Type B pancreatic cell (in vitro differentiated cells): ENCODE data around the gene HOXB1. TPM values are rescaled to one million over a fixed set of nuclear protein-coding genes. Genes with fewer than 3 reads are reported as not detected.

Experiments
- DNase-seq: peaks from one replicate; pipeline ENCODE4 v3.0.0; 2021; ENCODE audit warnings: mixed read lengths; ENCODE audit not compliant: unreplicated experiment; ENCODE audit errors: extremely low spot score
- H3K27ac Mint-ChIP-seq: 2 replicates; pipeline ENCODE4 v1.8.0; 2021; ENCODE audit warnings: mild to moderate bottlenecking, mixed read lengths
- H3K27me3 Mint-ChIP-seq: 2 replicates; pipeline ENCODE4 v1.8.0; 2021; ENCODE audit warnings: mixed read lengths
- H3K36me3 Mint-ChIP-seq: 2 replicates; pipeline ENCODE4 v1.8.0; 2021; ENCODE audit warnings: mixed read lengths
- H3K4me1 Mint-ChIP-seq: one replicate; pipeline ENCODE4 v1.8.0; 2021; ENCODE audit warnings: mixed read lengths; ENCODE audit not compliant: unreplicated experiment
- H3K4me3 Mint-ChIP-seq: 2 replicates; pipeline ENCODE4 v1.8.0; 2021; ENCODE audit warnings: mild to moderate bottlenecking, mixed read lengths
- H3K9me3 Mint-ChIP-seq: 2 replicates; pipeline ENCODE4 v1.8.0; 2021; ENCODE audit warnings: mixed read lengths
- CTCF ChIP-seq: fragments of 200-600 bp; sonication (generic); conservative IDR thresholded peaks from 2 replicates; pipeline ENCODE4 v1.5.0; 2021; ENCODE audit warnings: antibody characterized with exemption, mild to moderate bottlenecking
- total RNA-seq: library from RNA; stranded (reverse); gene quantifications from 2 replicates; pipeline ENCODE4 v1.2.1, GENCODE V29; 2021; ENCODE audit warnings: low replicate concordance

Gene HOXB1
- total RNA-seq, 1 donor from 2014 or later: 0.29 TPM

- Mint-ChIP-seq H3K9me3 (no peaks in the 10 kb centered on the region), H3K36me3 (peaks cover 18% of the 10 kb centered on the region), H3K27me3 (peaks cover 70% of the 10 kb centered on the region), H3K4me3 (no peak overlapping the region), H3K27ac (no peak overlapping the region), H3K4me1 (peaks cover 37% of the 10 kb centered on the region)
- no peak for TF ChIP-seq CTCF
- DNase-seq: no peak
Measured at GRCh38 chr17:48577330-48577945, 46.6 kb upstream of the HOXB1 start.

DNA sequence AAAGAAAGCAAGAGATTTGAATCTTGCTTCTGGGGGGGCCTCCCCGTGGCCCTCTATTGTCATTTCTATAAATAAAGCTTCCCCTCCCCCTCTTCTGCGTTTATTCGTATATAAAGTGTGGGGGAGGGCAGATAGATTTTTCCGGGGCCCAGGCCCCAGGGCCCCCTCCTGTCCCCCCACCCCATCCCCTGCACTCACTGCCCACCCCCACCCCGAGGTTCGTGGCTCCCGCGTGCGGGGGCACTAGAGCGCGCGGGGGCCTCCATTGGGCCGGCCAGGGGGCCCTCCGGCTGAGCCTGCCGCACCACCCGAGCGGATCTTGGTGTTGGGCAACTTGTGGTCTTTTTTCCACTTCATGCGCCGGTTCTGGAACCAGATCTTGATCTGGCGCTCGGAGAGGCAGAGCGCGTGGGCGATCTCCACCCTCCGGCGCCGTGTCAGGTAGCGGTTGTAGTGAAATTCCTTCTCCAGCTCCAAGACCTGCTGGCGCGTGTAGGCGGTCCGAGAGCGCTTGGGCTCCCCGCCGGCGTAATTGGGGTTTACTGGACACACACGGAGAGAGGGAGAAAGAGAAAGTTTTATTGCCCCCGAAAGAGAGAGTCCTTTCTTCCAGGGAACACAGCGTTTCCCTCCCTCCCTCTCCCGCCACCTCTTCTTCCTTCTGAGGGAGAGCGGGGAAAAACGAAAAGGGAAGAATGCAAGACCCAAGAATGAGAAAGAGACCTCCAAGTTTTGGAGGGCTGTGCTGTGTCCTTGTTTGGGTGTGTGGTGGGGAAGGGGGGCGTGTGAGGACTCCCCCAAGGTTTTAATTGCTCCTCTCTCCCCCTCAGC, 45.9 kb upstream of the HOXB1 start:
- H3K27me3 Mint-ChIP-seq: peaks cover 69% of the 10 kb centered on the region
- no peaks in the 10 kb centered on the region for H3K9me3 Mint-ChIP-seq
- peaks cover 19% of the 10 kb centered on the region for H3K36me3 Mint-ChIP-seq
- DNase-seq: no peak
- TF ChIP-seq CTCF: no peak
- H3K4me1 Mint-ChIP-seq: peaks cover 39% of the 10 kb centered on the region
- no peak overlapping the region for H3K27ac Mint-ChIP-seq
- H3K4me3 Mint-ChIP-seq: no peak overlapping the region

- Mint-ChIP-seq H3K27me3 (peaks cover 67% of the 10 kb centered on the region), H3K4me1 (peaks cover 45% of the 10 kb centered on the region), H3K9me3 (no peaks in the 10 kb centered on the region), H3K4me3 (no peak overlapping the region), H3K36me3 (peaks cover 22% of the 10 kb centered on the region), H3K27ac (no peak overlapping the region)
- no peak for TF ChIP-seq CTCF
- no peak for DNase-seq
Measured at GRCh38 chr17:48575673-48576478, 45.1 kb upstream of the HOXB1 start.

GRCh38 chr17:48575066-48575582, 44.3 kb upstream of the HOXB1 start:
- Mint-ChIP-seq H3K9me3 (no peaks in the 10 kb centered on the region), H3K4me3 (no peak overlapping the region), H3K4me1 (peaks cover 48% of the 10 kb centered on the region), H3K36me3 (peaks cover 22% of the 10 kb centered on the region), H3K27ac (no peak overlapping the region), H3K27me3 (peaks cover 63% of the 10 kb centered on the region)
- DNase-seq: no peak
- TF ChIP-seq CTCF: no peak

GRCh38 chr17:48574505-48575065, 43.8 kb upstream of the HOXB1 start:
- no peak for DNase-seq
- no peak for TF ChIP-seq CTCF
- no peak overlapping the region for H3K4me3 Mint-ChIP-seq
- H3K36me3 Mint-ChIP-seq: peaks cover 22% of the 10 kb centered on the region
- H3K27ac Mint-ChIP-seq: no peak overlapping the region
- peaks cover 44% of the 10 kb centered on the region for H3K4me1 Mint-ChIP-seq
- H3K9me3 Mint-ChIP-seq: no peaks in the 10 kb centered on the region
- H3K27me3 Mint-ChIP-seq: peaks cover 58% of the 10 kb centered on the region
